Measurements from ENCODE around the gene SLC25A27. TPM values are rescaled to one million over a fixed set of nuclear protein-coding genes. Genes with fewer than 3 reads are reported as not detected.
"Not testable (repeated sequence)": the region's sequence is repeated elsewhere in the genome, so short reads cannot be mapped to it uniquely, and the experiment has no call there.

SLC25A27 gene
- total and polyA plus RNA-seq, 3 donors from 2014 or later, result 26.3 to 81.8 (median 72.8) TPM

DNA sequence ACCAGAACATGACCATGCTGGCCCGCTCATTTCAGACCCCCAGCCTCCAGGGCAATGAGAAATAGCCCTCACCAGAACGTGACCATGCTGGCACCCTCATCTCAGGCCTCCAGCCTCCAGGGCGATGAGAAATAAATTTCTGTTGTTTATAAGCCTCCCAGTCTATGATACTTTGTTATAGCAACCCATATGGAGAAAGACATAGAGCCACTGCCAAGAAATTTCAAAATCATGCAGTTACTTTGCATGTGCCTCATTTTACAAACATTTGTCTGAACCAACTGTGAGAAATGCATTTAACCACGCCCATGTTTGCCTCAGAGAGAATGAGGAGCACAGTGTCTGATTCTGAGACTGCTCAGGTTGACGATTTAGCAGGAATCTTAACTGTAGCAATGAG is 15.6 kb upstream of the SLC25A27 start:
- intact Hi-C loops (cut with DNase I; ENCODE audit: low total_unique reads), result no loop called here

DNA sequence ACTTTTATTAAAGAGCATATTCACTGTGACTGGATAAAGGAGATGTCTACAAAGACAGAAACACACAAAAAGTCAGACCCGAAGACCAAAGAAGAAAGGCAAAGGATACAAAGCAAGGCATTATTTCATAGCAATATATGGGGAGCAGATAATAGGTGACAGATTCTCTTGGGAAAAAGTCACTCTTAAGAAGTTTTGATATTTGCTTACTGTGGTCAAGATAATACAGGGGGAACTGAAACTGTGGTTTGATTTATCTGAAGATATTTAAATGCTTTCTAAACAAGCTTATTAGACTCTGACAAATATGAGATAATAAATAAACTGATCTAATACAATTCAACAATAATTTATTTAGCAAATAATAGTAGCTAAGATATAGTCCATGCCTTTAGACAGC is 14.8 kb upstream of the SLC25A27 start:
- Histone ChIP-seq H3K27me3 (no peaks in the 10 kb centered on the region), H3K4me1 (no peaks in the 10 kb centered on the region), H3K27ac (no peak overlapping the region), H3K36me3 (ENCODE audit: low read depth, missing control alignments) (no peaks in the 10 kb centered on the region), H3K4me3 (no peak overlapping the region), H3K9me3 (no peaks in the 10 kb centered on the region)
- TF ChIP-seq, protein P1, sequence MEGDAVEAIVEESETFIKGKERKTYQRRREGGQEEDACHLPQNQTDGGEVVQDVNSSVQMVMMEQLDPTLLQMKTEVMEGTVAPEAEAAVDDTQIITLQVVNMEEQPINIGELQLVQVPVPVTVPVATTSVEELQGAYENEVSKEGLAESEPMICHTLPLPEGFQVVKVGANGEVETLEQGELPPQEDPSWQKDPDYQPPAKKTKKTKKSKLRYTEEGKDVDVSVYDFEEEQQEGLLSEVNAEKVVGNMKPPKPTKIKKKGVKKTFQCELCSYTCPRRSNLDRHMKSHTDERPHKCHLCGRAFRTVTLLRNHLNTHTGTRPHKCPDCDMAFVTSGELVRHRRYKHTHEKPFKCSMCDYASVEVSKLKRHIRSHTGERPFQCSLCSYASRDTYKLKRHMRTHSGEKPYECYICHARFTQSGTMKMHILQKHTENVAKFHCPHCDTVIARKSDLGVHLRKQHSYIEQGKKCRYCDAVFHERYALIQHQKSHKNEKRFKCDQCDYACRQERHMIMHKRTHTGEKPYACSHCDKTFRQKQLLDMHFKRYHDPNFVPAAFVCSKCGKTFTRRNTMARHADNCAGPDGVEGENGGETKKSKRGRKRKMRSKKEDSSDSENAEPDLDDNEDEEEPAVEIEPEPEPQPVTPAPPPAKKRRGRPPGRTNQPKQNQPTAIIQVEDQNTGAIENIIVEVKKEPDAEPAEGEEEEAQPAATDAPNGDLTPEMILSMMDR (IDR thresholded peaks at IDR 0.05), result no peak
- TF ChIP-seq POLR2A (IDR thresholded peaks at IDR 0.05), result no peak
- WGBS, 2 donors, result 84 to 96% methylated on average over 1 of the region's 1 CpG
- no peak for DNase-seq
- intact Hi-C loops (cut with DNase I; ENCODE audit: low total_unique reads), result no loop called here

More for the DNA sequence above, 15.6 kb upstream of the SLC25A27 start:
- TF ChIP-seq POLR2A (IDR thresholded peaks at IDR 0.05), result no peak
- TF ChIP-seq, protein P1 (IDR thresholded peaks at IDR 0.05), result no peak
- no peaks in the 10 kb centered on the region for H3K36me3 ChIP-seq (ENCODE audit: low read depth, missing control alignments)
- H3K27ac ChIP-seq, result no peak overlapping the region
- WGBS, 2 donors, result 90 to 94% methylated on average over 4 to 5 of the region's 5 CpGs
- no peak overlapping the region for H3K4me3 ChIP-seq
- H3K9me3 ChIP-seq, result no peaks in the 10 kb centered on the region
- no peaks in the 10 kb centered on the region for H3K4me1 ChIP-seq
- H3K27me3 ChIP-seq, result no peaks in the 10 kb centered on the region
- no peak for DNase-seq

DNA sequence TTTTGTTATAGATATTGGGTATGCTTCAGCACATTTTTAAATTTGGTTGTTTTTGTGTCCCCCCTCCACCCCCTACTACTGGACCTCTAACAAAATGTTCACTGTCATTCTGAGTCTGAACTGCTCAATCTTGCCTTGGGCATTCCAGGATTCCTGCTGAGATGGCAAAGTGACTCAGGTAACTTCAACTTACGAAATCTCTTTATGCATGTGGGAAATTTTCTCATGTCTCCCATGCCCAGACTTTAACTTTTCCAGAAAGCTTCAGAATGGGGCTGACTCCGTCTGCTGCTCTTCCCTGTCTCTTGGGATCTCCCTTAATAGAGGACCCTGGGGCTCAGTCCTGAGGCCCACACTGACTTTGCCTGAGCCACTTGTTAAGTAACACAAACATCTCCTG is 14.1 kb upstream of the SLC25A27 start:
- Histone ChIP-seq H3K27ac (no peak overlapping the region), H3K9me3 (no peaks in the 10 kb centered on the region), H3K36me3 (ENCODE audit: low read depth, missing control alignments) (no peaks in the 10 kb centered on the region), H3K27me3 (no peaks in the 10 kb centered on the region), H3K4me1 (no peaks in the 10 kb centered on the region), H3K4me3 (no peak overlapping the region)
- 87 to 91% methylated on average over 2 of the region's 2 CpGs for WGBS, 2 donors
- intact Hi-C loops (cut with DNase I; ENCODE audit: low total_unique reads), result no loop called here
- no peak for DNase-seq
- TF ChIP-seq POLR2A (IDR thresholded peaks at IDR 0.05), result no peak
- TF ChIP-seq, protein P1 (IDR thresholded peaks at IDR 0.05), result no peak

DNA sequence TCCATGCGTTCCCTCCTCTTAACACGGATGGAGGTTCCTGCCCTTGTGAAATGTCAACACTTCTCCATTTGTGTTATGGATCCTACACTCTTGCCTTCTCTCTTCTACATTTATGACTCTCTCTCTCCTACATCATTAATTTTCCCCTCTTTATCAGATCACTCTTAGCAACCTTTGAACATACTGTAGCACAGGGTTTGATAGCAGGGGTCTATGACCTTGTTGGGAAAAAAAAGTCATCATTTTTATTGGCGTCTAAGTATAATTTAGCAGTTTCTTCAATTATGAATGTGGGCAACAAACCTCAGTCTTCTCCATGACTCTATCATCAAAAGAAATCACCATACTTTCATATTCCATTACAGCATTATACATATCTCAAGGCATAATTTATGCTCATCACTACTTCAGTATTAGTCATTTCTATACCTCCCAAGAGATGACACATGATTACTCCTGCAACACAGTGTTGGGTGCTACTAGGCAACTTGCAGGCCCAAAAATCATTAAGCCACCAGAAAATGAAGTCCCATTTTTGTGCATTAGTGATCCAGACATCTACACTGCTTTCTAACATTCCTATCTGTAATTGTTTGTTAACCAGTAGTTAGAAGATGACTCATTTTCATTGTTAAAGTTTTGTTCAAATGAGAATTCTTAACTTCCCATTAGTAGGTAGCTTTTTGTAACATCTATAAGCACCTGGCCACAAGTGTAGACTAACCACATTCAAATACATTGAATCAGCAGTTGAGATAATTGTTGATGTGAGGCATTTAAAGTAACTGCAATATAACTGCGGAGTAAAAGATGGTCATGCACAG is 9.6 kb upstream of the SLC25A27 start:
- no peak overlapping the region for H3K4me3 ChIP-seq
- H3K27me3 ChIP-seq, result no peaks in the 10 kb centered on the region
- WGBS, 2 donors, result 86 to 89% methylated on average over 4 of the region's 4 CpGs
- no peak for DNase-seq
- TF ChIP-seq, protein P1 (IDR thresholded peaks at IDR 0.05), result no peak
- TF ChIP-seq POLR2A (IDR thresholded peaks at IDR 0.05), result no peak
- H3K27ac ChIP-seq, result no peak overlapping the region
- H3K9me3 ChIP-seq, result no peaks in the 10 kb centered on the region
- intact Hi-C loops (cut with DNase I; ENCODE audit: low total_unique reads), result no loop called here
- H3K36me3 ChIP-seq (ENCODE audit: low read depth, missing control alignments), result no peaks in the 10 kb centered on the region
- no peaks in the 10 kb centered on the region for H3K4me1 ChIP-seq

DNA sequence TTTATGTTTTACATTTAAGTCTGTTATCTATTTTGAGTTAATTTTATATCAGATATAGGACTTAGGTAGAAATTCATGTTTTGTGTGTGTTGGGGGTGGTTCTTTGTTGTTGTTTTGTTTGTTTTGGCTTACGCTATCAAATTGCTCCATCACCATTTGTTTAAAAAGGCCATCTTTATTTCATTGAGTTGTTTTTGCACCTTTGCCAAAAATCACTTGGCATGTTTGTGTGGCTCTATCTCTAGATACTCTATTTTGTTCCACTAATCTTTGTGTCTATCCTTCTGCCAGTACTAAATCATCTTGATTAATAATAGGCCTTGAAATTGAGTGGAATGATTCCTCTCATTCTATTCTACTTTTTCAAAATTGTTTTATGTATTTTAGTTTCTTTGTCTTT is 7.5 kb upstream of the SLC25A27 start:
- Histone ChIP-seq H3K36me3 (ENCODE audit: low read depth, missing control alignments) (no peaks in the 10 kb centered on the region), H3K27ac (no peak overlapping the region), H3K4me1 (no peaks in the 10 kb centered on the region), H3K9me3 (no peaks in the 10 kb centered on the region), H3K27me3 (no peaks in the 10 kb centered on the region), H3K4me3 (no peak overlapping the region)
- TF ChIP-seq POLR2A (IDR thresholded peaks at IDR 0.05), result no peak
- TF ChIP-seq, protein P1 (IDR thresholded peaks at IDR 0.05), result no peak
- 95 to 97% methylated on average over 1 of the region's 1 CpG for WGBS, 2 donors
- intact Hi-C loops (cut with DNase I; ENCODE audit: low total_unique reads), result no loop called here
- DNase-seq, result no peak

DNA sequence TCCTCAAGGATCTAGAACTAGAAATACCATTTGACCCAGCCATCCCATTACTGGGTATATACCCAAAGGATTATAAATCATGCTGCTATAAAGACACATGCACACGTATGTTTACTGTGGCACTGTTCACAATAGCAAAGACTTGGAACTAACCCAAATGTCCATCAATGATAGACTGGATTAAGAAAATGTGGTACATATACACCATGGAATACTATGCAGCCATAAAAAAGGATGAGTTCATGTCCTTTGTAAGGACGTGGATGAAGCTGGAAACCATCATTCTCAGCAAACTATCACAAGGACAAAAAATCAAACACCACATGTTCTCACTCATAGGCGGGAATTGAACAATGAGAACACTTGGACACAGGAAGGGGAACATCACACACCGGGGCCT is 4.7 kb upstream of the SLC25A27 start:
- H3K27me3 ChIP-seq; intact Hi-C loops (cut with DNase I; ENCODE audit: low total_unique reads); H3K27ac ChIP-seq; H3K9me3 ChIP-seq; DNase-seq; H3K4me3 ChIP-seq; H3K36me3 ChIP-seq (ENCODE audit: low read depth, missing control alignments); H3K4me1 ChIP-seq: not testable (repeated sequence)
- 83 to 88% methylated on average over 3 to 4 of the region's 4 CpGs for WGBS, 2 donors
